Gastroesophageal sphincter (tissue), 4 donors: Measurements from ENCODE around the gene CDKN3. TPM values are rescaled to one million over a fixed set of nuclear protein-coding genes. Genes with fewer than 3 reads are reported as not detected.
"Not testable (repeated sequence)": the region's sequence is repeated elsewhere in the genome, so short reads cannot be mapped to it uniquely, and the experiment has no call there.

Experiments used
- ATAC-seq: fragments of 150-250 bp; one replicate; pipeline ENCODE4 v1.9.1; 2016; ENCODE audit warnings: mild to moderate bottlenecking, moderate library complexity
- H3K27ac ChIP-seq, 4 donors: fragments of 200-600 bp; sonication (generic) in 3 of 4; 1 replicate in 3 of 4; 2 replicates in 1 of 4; pipeline ENCODE4 v1.5.1; 2016 to 2019
- H3K27me3 ChIP-seq: fragments of 200-600 bp; sonication (generic); one replicate; pipeline ENCODE4 v1.5.1; 2019
- H3K36me3 ChIP-seq, 2 donors: fragments of 200-600 bp; sonication (generic); one replicate each; pipeline ENCODE4 v1.5.1; 2019; ENCODE audit warnings: control low read depth in 1 of 2
- H3K4me1 ChIP-seq, 3 donors: fragments of 200-600 bp; sonication (generic); 1 replicate in 2 of 3; 2 replicates in 1 of 3; pipeline ENCODE4 v1.5.1; 2016 to 2019; ENCODE audit warnings: control low read depth in 2 of 3
- H3K4me3 ChIP-seq, 2 donors: fragments of 200-600 bp; sonication (generic); one replicate each; pipeline ENCODE4 v1.5.1; 2019; ENCODE audit warnings: mild to moderate bottlenecking in 1 of 2, moderate library complexity in 1 of 2
- H3K9me3 ChIP-seq, 3 donors: fragments of 200-600 bp; sonication (generic); one replicate each; pipeline ENCODE4 v1.5.1; 2017 to 2019; ENCODE audit warnings: control low read depth in 2 of 3
- EP300 ChIP-seq: sonication (generic); formaldehyde crosslinking; IDR thresholded peaks from one replicate; pipeline ENCODE4 v1.6.1; 2017; ENCODE audit warnings: antibody characterized with exemption, mild to moderate bottlenecking
- POLR2A ChIP-seq, 2 donors: fragments of 450-650 bp; IDR thresholded peaks; one replicate each; pipeline ENCODE4 v1.6.1; 2017; ENCODE audit warnings: antibody characterized with exemption in 2 of 2, mild to moderate bottlenecking in 2 of 2, moderate library complexity in 1 of 2
- POLR2AphosphoS5 ChIP-seq: sonication (generic); formaldehyde crosslinking; IDR thresholded peaks from one replicate; pipeline ENCODE4 v1.6.1; 2017; ENCODE audit warnings: antibody characterized with exemption
- WGBS, 2 donors: methylation state at CpG; one replicate each; pipeline ENCODE4 v1.1.5; 2018; ENCODE audit warnings: low coverage in 1 of 2; 5-methylcytosine and 5-hydroxymethylcytosine counted together
- total RNA-seq, 4 donors: library from RNA; depleted of rRNA; stranded (reverse); fragments of >200 nt; gene quantifications; one replicate each; pipeline ENCODE4 v1.1.0, GENCODE V29; 2016
- TF ChIP-seq, protein P1 (sequence below), 4 experiments: fragments of 200-600 bp in 2 of 4; fragments of 450-650 bp in 2 of 4; sonication (generic) in 1 of 4; IDR thresholded peaks; one replicate each; pipeline ENCODE4 v1.5.1; 2017 to 2019; ENCODE audit warnings: antibody characterized with exemption in 4 of 4, mild to moderate bottlenecking in 2 of 4, moderate library complexity in 2 of 4

The CDKN3 gene
- total RNA-seq, 4 donors from 2014 or later: 2.0 to 3.1 (median 3.0) TPM; not detected in 1

DNA sequence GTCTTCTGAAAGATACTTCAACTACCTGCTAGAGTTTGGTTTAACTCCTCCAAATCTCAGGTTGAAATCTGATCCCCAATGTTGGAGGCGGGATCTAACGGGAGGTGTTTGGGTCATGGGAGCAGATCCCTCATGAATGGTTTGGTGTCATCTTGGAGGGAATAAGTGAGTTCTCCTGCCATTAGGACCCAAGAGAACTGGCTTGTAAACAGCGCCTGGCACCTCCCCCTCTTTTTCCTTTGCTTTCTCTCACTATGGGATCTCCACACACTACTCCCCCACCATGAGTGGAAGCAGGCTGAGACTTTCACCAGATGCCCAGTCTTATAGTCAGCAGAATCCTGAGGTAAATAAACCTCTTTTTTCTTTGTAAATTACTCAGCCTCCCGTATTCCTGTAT, 41.9 kb downstream of the CDKN3 start:
- TF ChIP-seq POLR2AphosphoS5 (no peak), POLR2A (IDR thresholded peaks at IDR 0.05) (no peak), EP300 (no peak)
- TF ChIP-seq, protein P1, sequence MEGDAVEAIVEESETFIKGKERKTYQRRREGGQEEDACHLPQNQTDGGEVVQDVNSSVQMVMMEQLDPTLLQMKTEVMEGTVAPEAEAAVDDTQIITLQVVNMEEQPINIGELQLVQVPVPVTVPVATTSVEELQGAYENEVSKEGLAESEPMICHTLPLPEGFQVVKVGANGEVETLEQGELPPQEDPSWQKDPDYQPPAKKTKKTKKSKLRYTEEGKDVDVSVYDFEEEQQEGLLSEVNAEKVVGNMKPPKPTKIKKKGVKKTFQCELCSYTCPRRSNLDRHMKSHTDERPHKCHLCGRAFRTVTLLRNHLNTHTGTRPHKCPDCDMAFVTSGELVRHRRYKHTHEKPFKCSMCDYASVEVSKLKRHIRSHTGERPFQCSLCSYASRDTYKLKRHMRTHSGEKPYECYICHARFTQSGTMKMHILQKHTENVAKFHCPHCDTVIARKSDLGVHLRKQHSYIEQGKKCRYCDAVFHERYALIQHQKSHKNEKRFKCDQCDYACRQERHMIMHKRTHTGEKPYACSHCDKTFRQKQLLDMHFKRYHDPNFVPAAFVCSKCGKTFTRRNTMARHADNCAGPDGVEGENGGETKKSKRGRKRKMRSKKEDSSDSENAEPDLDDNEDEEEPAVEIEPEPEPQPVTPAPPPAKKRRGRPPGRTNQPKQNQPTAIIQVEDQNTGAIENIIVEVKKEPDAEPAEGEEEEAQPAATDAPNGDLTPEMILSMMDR (IDR thresholded peaks at IDR 0.05): no peak
- H3K36me3 ChIP-seq: no peaks in the 10 kb centered on the region
- H3K27ac ChIP-seq: no peak overlapping the region
- no peak overlapping the region for H3K4me3 ChIP-seq
- no peaks in the 10 kb centered on the region for H3K27me3 ChIP-seq
- peaks cover 6 to 66% (median 8%) of the 10 kb centered on the region in 3 donors for H3K4me1 ChIP-seq
- WGBS, 2 donors: 84 to 88% methylated on average over 4 of the region's 4 CpGs
- ATAC-seq: no peak
- no peaks in the 10 kb centered on the region for H3K9me3 ChIP-seq

DNA sequence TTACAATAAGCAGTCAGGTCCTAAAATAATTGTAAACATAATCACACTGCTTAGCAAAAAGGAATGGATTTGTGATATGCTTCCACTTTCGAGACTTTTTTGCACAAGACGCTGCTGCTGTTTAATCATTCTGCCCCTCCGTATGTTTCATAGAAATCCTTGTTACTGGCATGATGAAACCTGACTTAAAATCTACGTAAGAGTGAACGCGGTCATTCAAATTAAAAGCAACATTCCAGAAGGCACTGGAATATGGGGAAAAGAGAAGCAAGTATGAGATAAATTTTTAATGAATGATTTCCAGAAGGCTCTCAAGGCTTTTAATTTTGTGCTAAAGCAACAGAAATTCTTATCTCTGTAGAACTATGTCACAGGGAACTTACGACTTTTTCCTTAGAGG, 43.2 kb downstream of the CDKN3 start:
- ATAC-seq: no peak
- 23 to 46% methylated on average over 3 to 7 of the region's 7 CpGs for WGBS, 2 donors
- peak overlapping the region; percentile 74 to 95 (median 94) for H3K27ac ChIP-seq
- no peak for TF ChIP-seq POLR2A (IDR thresholded peaks at IDR 0.05)
- TF ChIP-seq, protein P1 (IDR thresholded peaks at IDR 0.05): no peak
- TF ChIP-seq EP300: no peak
- no peak for TF ChIP-seq POLR2AphosphoS5
- H3K9me3 ChIP-seq: no peaks in the 10 kb centered on the region
- H3K4me3 ChIP-seq: peak overlapping the region; percentile 60 to 67
- H3K36me3 ChIP-seq: no peaks in the 10 kb centered on the region
- H3K27me3 ChIP-seq: no peaks in the 10 kb centered on the region
- peaks cover 6 to 56% (median 8%) of the 10 kb centered on the region in 3 donors for H3K4me1 ChIP-seq

DNA sequence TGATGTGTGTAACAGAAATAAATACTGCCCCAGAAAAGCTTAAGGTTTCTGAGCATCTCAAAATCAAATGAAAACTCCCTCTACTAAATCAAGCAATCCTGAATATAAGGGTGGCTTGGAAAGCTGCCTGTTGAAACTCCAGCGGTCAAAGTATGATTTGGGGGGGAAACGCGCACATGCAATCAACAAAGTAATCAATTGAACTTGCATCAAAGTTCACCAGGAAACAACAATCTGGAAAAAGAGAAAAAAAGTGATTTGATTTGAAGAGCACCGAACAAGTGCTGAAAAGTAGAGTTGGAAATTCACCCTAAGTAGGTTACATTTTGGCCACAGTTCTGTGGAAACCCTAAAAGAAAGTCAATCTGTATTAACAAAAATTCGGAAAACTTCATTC, 43.7 kb downstream of the CDKN3 start:
- 1 to 2% methylated on average over 5 of the region's 5 CpGs for WGBS, 2 donors

DNA sequence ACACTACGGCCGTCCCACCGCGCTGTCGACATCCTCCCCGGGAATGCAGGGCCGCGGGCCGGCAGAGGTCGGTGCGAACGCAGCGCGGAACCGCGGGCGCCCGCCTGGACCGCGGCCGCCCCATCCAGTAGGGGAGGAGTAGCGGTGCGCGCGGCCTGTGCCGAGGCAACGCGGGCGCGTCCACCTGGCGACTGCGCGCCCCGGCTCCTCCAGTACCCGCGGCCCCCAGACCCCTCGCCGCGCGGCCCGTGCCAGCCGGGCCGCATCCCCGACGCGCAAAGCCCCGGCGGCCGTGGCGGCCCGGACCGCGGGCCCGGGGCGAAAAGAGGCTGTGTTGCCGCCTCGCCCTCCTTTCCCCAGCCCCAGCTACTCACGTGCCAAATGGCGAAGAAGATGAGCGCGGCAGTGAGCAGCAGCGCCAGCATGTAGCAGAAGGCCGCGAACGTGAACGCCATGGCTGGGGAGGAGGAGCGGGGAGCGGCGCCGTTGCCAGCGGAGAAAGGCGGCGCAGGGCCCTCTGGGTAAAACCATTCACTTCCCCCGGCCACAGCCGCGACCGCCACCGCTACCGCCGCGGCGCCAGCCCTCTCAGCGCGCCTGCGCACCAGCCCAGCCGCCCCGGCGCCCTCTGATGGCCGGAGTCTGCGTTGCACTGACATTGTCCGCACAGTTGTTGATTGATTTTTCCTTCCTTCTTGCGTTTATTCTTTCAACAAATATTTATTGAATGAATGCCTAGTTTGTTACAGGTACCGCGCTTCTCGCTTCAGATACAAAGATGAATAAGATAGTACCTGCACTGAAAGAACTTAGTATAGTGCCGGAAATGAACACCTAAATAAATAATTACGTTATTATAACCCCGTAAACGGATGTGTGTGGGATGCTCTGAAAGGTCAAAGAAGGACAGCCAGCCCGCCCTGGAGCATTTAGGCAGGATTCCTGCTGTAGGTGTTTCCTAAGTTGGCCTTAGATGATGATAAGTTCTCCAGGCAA, 44.4 kb downstream of the CDKN3 start, which contains the start of gene CNIH1:
CNIH1 (minus strand) TSS at position 502 of the 996 bp plus-strand sequence; CDS start at position 455, 47 bp downstream.
- peak; percentile 99 for ATAC-seq
- H3K27ac ChIP-seq: peak within 1 kb of the TSS; percentile 74 to 95 (median 94)
- H3K27me3 ChIP-seq: no peaks in the 10 kb centered on the region
- H3K36me3 ChIP-seq: no peaks in the 10 kb centered on the region
- H3K9me3 ChIP-seq: no peaks in the 10 kb centered on the region
- H3K4me3 ChIP-seq: peak within 1 kb of the TSS; percentile 60 to 67
- TF ChIP-seq POLR2AphosphoS5 (peak; percentile 60), POLR2A (IDR thresholded peaks at IDR 0.05) (peak; percentile 44 to 65), EP300 (no peak)
- TF ChIP-seq, protein P1 (IDR thresholded peaks at IDR 0.05): peak; percentile 90 to 97 (median 94)
- peaks cover 6 to 59% (median 13%) of the 10 kb centered on the region in 3 donors for H3K4me1 ChIP-seq
- WGBS, 2 donors: 0 to 1% methylated on average over 10 to 32 of the region's 100 CpGs

More for the DNA sequence above, 43.7 kb downstream of the CDKN3 start:
- no peaks in the 10 kb centered on the region for H3K9me3 ChIP-seq
- no peaks in the 10 kb centered on the region for H3K36me3 ChIP-seq
- no peak for ATAC-seq
- H3K27ac ChIP-seq: peak overlapping the region; percentile 74 to 95 (median 94)
- H3K4me1 ChIP-seq: peaks cover 6 to 56% (median 8%) of the 10 kb centered on the region in 3 donors
- H3K27me3 ChIP-seq: no peaks in the 10 kb centered on the region
- TF ChIP-seq POLR2AphosphoS5 (no peak), POLR2A (IDR thresholded peaks at IDR 0.05) (no peak), EP300 (no peak)
- TF ChIP-seq, protein P1 (IDR thresholded peaks at IDR 0.05): no peak
- peak overlapping the region; percentile 60 to 67 for H3K4me3 ChIP-seq

DNA sequence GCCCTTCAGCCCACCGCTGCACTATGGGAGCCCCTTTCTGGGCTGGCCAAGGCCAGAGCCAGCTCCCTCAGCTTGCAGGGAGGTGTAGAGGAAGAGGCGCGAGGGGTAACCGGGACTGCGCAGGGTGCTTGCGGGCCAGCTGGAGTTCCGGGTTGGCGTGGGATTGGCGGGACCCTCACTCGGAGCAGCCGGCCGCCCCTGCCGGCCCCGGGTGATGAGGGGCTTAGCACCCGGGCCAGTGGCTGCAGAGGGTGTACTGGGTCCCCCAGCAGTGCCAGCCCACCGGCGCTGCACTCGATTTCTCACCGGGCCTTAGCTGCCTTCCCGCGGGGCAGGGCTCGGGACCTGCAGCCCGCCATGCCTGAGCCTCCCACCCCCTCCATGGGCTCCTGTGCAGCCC, 46.2 kb downstream of the CDKN3 start:
- ATAC-seq, H3K9me3 ChIP-seq, H3K36me3 ChIP-seq, H3K27ac ChIP-seq, H3K27me3 ChIP-seq, H3K4me3 ChIP-seq: not testable (repeated sequence)
- peaks cover 6 to 52% (median 14%) of the 10 kb centered on the region in 3 donors for H3K4me1 ChIP-seq
- no CpG with 5 or more reads among the region's 23 CpGs for WGBS, 2 donors
